H1 (cell line): ENCODE measurements around the gene CALCOCO2. TPM values are rescaled to one million over a fixed set of nuclear protein-coding genes. Genes with fewer than 3 reads are reported as not detected.

Source experiments
- CTCF ChIA-PET: fragments of 300-600 bp; sonication (Branson Sonifier 250); formaldehyde crosslinking; loops from one replicate; lab custom pipeline; 2021; ENCODE audit not compliant: partially characterized antibody; lab: Charles Lee
- POLR2A ChIA-PET: fragments of 300-600 bp; sonication (Branson Sonifier 250); formaldehyde crosslinking; loops from one replicate; lab custom pipeline; 2021; ENCODE audit warnings: inconsistent platforms; ENCODE audit not compliant: partially characterized antibody; lab: Charles Lee
- DNase-seq, 2 experiments: peaks; one replicate each; pipeline versions ENCODE4 v3.0.0 to v3.0.0-alpha.2; 2010 to 2022; ENCODE audit warnings: low spot score in 2 of 2, low read depth in 1 of 2, mixed read lengths in 1 of 2
- FAIRE-seq: peaks from 2 replicates; lab custom pipeline; 2011; peaks lifted over from hg19 to GRCh38; lab: Jason Lieb, UNC
- H2AFZ ChIP-seq: 2 replicates; pipeline ENCODE4 v1.8.1; 2012; ENCODE audit warnings: low read length, inconsistent platforms
- H2AK5ac ChIP-seq: 2 replicates; pipeline ENCODE4 v1.6.1; 2013; ENCODE audit warnings: low read depth, low read length
- H2BK120ac ChIP-seq: replicated peaks from 2 replicates; pipeline ENCODE3; 2013; ENCODE audit warnings: low read depth, low read length, inconsistent platforms
- H2BK12ac ChIP-seq: 2 replicates; pipeline ENCODE4 v1.6.1; 2013; ENCODE audit warnings: low read depth, low read length
- H2BK15ac ChIP-seq: 2 replicates; pipeline ENCODE4 v1.6.1; 2013; ENCODE audit warnings: low read length
- H2BK20ac ChIP-seq: 2 replicates; pipeline ENCODE4 v1.6.1; 2013; ENCODE audit warnings: low read length
- H2BK5ac ChIP-seq: 2 replicates; pipeline ENCODE4 v1.6.1; 2013; ENCODE audit warnings: low read depth, low read length
- H3K14ac ChIP-seq: 2 replicates; pipeline ENCODE4 v1.6.1; 2013; ENCODE audit warnings: inconsistent platforms; ENCODE audit not compliant: insufficient read length
- H3K18ac ChIP-seq: 2 replicates; pipeline ENCODE4 v1.6.1; 2013; ENCODE audit warnings: low read length; ENCODE audit errors: extremely low read depth
- H3K23ac ChIP-seq: 2 replicates; pipeline ENCODE4 v1.6.1; 2013; ENCODE audit warnings: inconsistent platforms; ENCODE audit not compliant: insufficient read length
- H3K23me2 ChIP-seq: 2 replicates; pipeline ENCODE4 v1.6.1; 2013; ENCODE audit warnings: low read depth, low read length
- H3K27ac ChIP-seq: 2 replicates; pipeline ENCODE4 v1.6.1; 2011; ENCODE audit warnings: low read depth, low read length, inconsistent platforms
- H3K27me3 ChIP-seq, 4 experiments: replicated peaks in 1 of 4; 1 replicate in 1 of 4; 2 replicates in 3 of 4; pipeline versions ENCODE4 v1.6.1 to v1.8.1; 2011 to 2013; ENCODE audit warnings: low read length in 3 of 4, mild to moderate bottlenecking in 3 of 4, inconsistent platforms in 2 of 4, mixed read lengths in 2 of 4, moderate library complexity in 1 of 4; ENCODE audit not compliant: control insufficient read depth in 3 of 4, insufficient read depth in 3 of 4; ENCODE audit errors: extremely low read depth in 1 of 4
- H3K36me3 ChIP-seq, 4 experiments: 2 replicates each; pipeline versions ENCODE4 v1.6.1 to v1.8.1; 2011 to 2013; ENCODE audit warnings: mild to moderate bottlenecking in 4 of 4, low read length in 3 of 4, moderate library complexity in 2 of 4, control low read depth in 1 of 4, inconsistent platforms in 1 of 4; ENCODE audit not compliant: insufficient read depth in 4 of 4, control insufficient read depth in 2 of 4
- H3K4ac ChIP-seq: replicated peaks from 2 replicates; pipeline ENCODE3; 2013; ENCODE audit warnings: low read length, low read depth, mixed read lengths, inconsistent platforms; ENCODE audit not compliant: insufficient read length
- H3K4me1 ChIP-seq, 4 experiments: replicated peaks in 1 of 4; 1 replicate in 1 of 4; 2 replicates in 3 of 4; pipeline versions ENCODE4 v1.6.1 to v1.8.1; 2011 to 2013; ENCODE audit warnings: low read length in 3 of 4, inconsistent platforms in 2 of 4, mixed read lengths in 1 of 4; ENCODE audit not compliant: insufficient read depth in 4 of 4, control insufficient read depth in 3 of 4
- H3K4me2 ChIP-seq, 2 experiments: 2 replicates each; pipeline versions ENCODE4 v1.6.1 to v1.8.1; 2011 to 2013; ENCODE audit warnings: low read depth in 2 of 2, low read length in 2 of 2, control low read depth in 1 of 2, inconsistent platforms in 1 of 2, mild to moderate bottlenecking in 1 of 2; ENCODE audit not compliant: insufficient read depth in 1 of 2
- H3K4me3 ChIP-seq, 4 experiments: fragments of 200-600, 300-600 bp in 1 of 4; sonication (generic), shearing (Covaris generic), sonication (Bioruptor Twin) in 1 of 4; 2 replicates each; pipeline versions ENCODE4 v1.5.1 to v1.8.1; 2011 to 2016; ENCODE audit warnings: low read length in 4 of 4, low read depth in 3 of 4, control low read depth in 2 of 4, inconsistent platforms in 2 of 4, mild to moderate bottlenecking in 2 of 4, mixed read lengths in 1 of 4, moderate library complexity in 1 of 4; ENCODE audit not compliant: insufficient read depth in 2 of 4; ENCODE audit errors: extremely low read depth in 1 of 4
- H3K56ac ChIP-seq: replicated peaks from 2 replicates; pipeline ENCODE3; 2013; ENCODE audit warnings: low read depth, mild to moderate bottlenecking, mixed read lengths, low read length, inconsistent platforms; ENCODE audit not compliant: insufficient read length
- H3K79me1 ChIP-seq: 2 replicates; pipeline ENCODE4 v1.6.1; 2013; ENCODE audit warnings: low read depth, low read length, control low read depth
- H3K79me2 ChIP-seq, 2 experiments: 2 replicates each; pipeline versions ENCODE4 v1.6.1 to v1.8.1; 2012 to 2013; ENCODE audit warnings: low read length in 2 of 2, mild to moderate bottlenecking in 2 of 2, inconsistent platforms in 1 of 2; ENCODE audit not compliant: insufficient read depth in 2 of 2, control insufficient read depth in 1 of 2
- H3K9ac ChIP-seq, 4 experiments: replicated peaks in 1 of 4; 1 replicate in 1 of 4; 2 replicates in 3 of 4; pipeline versions ENCODE4 v1.6.1 to v1.8.1; 2011 to 2013; ENCODE audit warnings: low read depth in 3 of 4, low read length in 3 of 4, control low read depth in 2 of 4, mild to moderate bottlenecking in 2 of 4, moderate library complexity in 2 of 4, inconsistent platforms in 1 of 4; ENCODE audit errors: extremely low read depth in 1 of 4
- H3K9me3 ChIP-seq, 2 experiments: 2 replicates each; pipeline versions ENCODE4 v1.6.1 to v1.8.1; 2012 to 2013; ENCODE audit warnings: mild to moderate bottlenecking in 2 of 2, moderate library complexity in 2 of 2, control low read depth in 1 of 2, inconsistent platforms in 1 of 2, low read depth in 1 of 2, low read length in 1 of 2, mixed read lengths in 1 of 2; ENCODE audit not compliant: insufficient read depth in 2 of 2
- H4K20me1 ChIP-seq, 2 experiments: replicated peaks in 1 of 2; 2 replicates each; pipeline versions ENCODE3 to v1.8.1; 2011 to 2013; ENCODE audit warnings: inconsistent platforms in 2 of 2, low read length in 2 of 2, mild to moderate bottlenecking in 1 of 2; ENCODE audit not compliant: insufficient read depth in 2 of 2, control insufficient read depth in 1 of 2
- H4K5ac ChIP-seq: 2 replicates; pipeline ENCODE4 v1.6.1; 2013; ENCODE audit warnings: low read length, low read depth, mixed read lengths, inconsistent platforms; ENCODE audit not compliant: insufficient read length
- H4K8ac ChIP-seq: 2 replicates; pipeline ENCODE4 v1.8.0; 2013; ENCODE audit warnings: mild to moderate bottlenecking, moderate library complexity, low read length, inconsistent platforms; ENCODE audit not compliant: insufficient read depth; ENCODE audit errors: extremely low read depth
- H4K91ac ChIP-seq: replicated peaks from 2 replicates; pipeline ENCODE3; 2013; ENCODE audit warnings: low read length, mixed read lengths, inconsistent platforms; ENCODE audit not compliant: insufficient read length
- BACH1 ChIP-seq: IDR thresholded peaks from 2 replicates; pipeline ENCODE4 v1.6.1; 2012; ENCODE audit warnings: low read length, improper control_type of control experiment
- BCL11A ChIP-seq, 2 experiments: IDR thresholded peaks; one replicate each; pipeline ENCODE4 v1.6.1; 2011; ENCODE audit warnings: low read depth in 2 of 2, low read length in 2 of 2, mild to moderate bottlenecking in 2 of 2
- CTBP2 ChIP-seq: IDR thresholded peaks from 2 replicates; pipeline ENCODE4 v1.7.0; 2011; ENCODE audit warnings: borderline replicate concordance, mild to moderate bottlenecking, moderate library complexity, mixed read lengths, low read length; ENCODE audit not compliant: insufficient read depth, insufficient read length
- RNF2 ChIP-seq: fragments of 200-900, 300-1000 bp; sonication (generic); IDR thresholded peaks from 2 replicates; pipeline ENCODE4 v1.7.1; 2016; ENCODE audit warnings: borderline replicate concordance, low read depth, mild to moderate bottlenecking, antibody characterized with exemption, low read length; ENCODE audit not compliant: poor library complexity, severe bottlenecking; ENCODE audit errors: missing control alignments
- RXRA ChIP-seq: IDR thresholded peaks from 2 replicates; pipeline ENCODE4 v1.6.1; 2011; ENCODE audit warnings: low read depth, mild to moderate bottlenecking, low read length, moderate library complexity; ENCODE audit not compliant: insufficient read depth
- SUZ12 ChIP-seq: fragments of 200-600 bp; sonication (generic); IDR thresholded peaks from 2 replicates; pipeline ENCODE4 v1.6.1; 2012; ENCODE audit warnings: mild to moderate bottlenecking, inconsistent platforms, low read length, moderate library complexity, mixed read lengths
- WGBS, 2 experiments: shearing (Covaris generic) in 1 of 2; methylation state at CpG; one replicate each; pipeline versions ENCODE4 v1.1.6 to v1.1.7; 2013 to 2015; ENCODE audit warnings: low lambda C conversion rate in 2 of 2, mixed read lengths in 2 of 2, inconsistent platforms in 1 of 2, low coverage in 1 of 2, missing lambda C conversion rate in 1 of 2; ENCODE audit not compliant: insufficient replicate concordance in 2 of 2, insufficient coverage in 1 of 2, insufficient read length in 1 of 2; ENCODE audit errors: extremely low coverage in 1 of 2, missing lambda C conversion rate in 1 of 2; 5-methylcytosine and 5-hydroxymethylcytosine counted together
- polyA plus RNA-seq, 7 experiments: library from polyadenylated mRNA; depleted of rRNA in 3 of 7; stranded (reverse) in 5 of 7; unstranded in 2 of 7; fragments of >200 nt in 5 of 7; fragments of 200-250 nt in 2 of 7; gene quantifications; 1 replicate in 5 of 7; 2 replicates in 1 of 7; 4 replicates in 1 of 7; pipeline versions ENCODE4 v1.2.1 to v1.2.3, GENCODE V29; 2011 to 2013; ENCODE audit warnings: missing spikeins in 2 of 7, mixed read lengths in 2 of 7
- total RNA-seq: library from RNA; stranded (reverse); fragmentation: NEBNext Ultra II Directional; extraction: Animal tissue kit (Norgen Biotek cat#: 25700); gene quantifications from 2 replicates; pipeline ENCODE4 v1.2.1, GENCODE V29; 2021
- TF ChIP-seq, protein P1 (sequence below): IDR thresholded peaks from 2 replicates; pipeline ENCODE4 v1.6.1; 2011; ENCODE audit warnings: low read length, improper control_type of control experiment
- TF ChIP-seq, protein P2 (sequence below): IDR thresholded peaks from 2 replicates; pipeline ENCODE4 v1.6.1; 2012; ENCODE audit warnings: inconsistent platforms

Gene CALCOCO2
- total and polyA plus RNA-seq, 2 of the 8 experiments (the other 6 are each of a cell fraction or from before 2014, with no cell fraction given), result 12.1 to 31.8 TPM

DNA sequence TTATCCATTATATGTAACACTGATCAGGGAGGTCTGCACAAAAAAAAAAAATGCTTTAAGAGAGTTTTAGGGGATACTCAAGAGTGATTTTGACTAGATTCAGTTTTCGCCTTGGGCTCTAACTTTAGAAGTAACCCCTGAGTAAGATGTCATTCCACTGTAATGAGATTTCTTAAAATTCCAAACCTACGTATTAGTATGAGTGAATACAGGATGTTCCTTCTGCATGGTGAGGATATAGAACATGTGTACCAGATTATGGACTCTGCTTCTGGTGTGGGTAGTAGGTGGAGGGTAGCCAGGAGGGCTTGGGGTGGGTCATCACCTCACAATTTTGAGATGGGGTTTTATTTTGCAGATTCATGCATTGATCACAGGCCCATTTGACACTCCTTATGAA is 81.6 kb downstream of the CALCOCO2 start:
- Histone ChIP-seq H3K79me2 (peaks cover 21 to 68% of the 10 kb centered on the region in 2 experiments), H4K5ac (no peak overlapping the region), H3K23ac (no peak overlapping the region), H3K27me3 (no peaks in the 10 kb centered on the region), H2BK120ac (no peak overlapping the region), H4K8ac (no peak overlapping the region), H4K20me1 (peaks cover 11 to 33% of the 10 kb centered on the region in 2 experiments), H4K91ac (no peak overlapping the region), H3K79me1 (peaks cover 21% of the 10 kb centered on the region), H3K4ac (no peak overlapping the region), H3K9ac (no peak overlapping the region), H3K4me2 (no peak overlapping the region), H2AK5ac (no peak overlapping the region), H2BK12ac (no peak overlapping the region), H2BK20ac (no peak overlapping the region), H3K23me2 (peaks cover 8% of the 10 kb centered on the region), H3K9me3 (no peaks in the 10 kb centered on the region), H3K36me3 (peaks cover 3 to 55% (median 37%) of the 10 kb centered on the region in 4 experiments), H3K4me3 (no peak overlapping the region), H3K18ac (no peak overlapping the region), H3K27ac (no peak overlapping the region), H2AFZ (no peak overlapping the region), H3K4me1 (peaks cover 5 to 17% (median 6%) of the 10 kb centered on the region in 4 experiments), H2BK15ac (no peak overlapping the region), H2BK5ac (no peak overlapping the region), H3K56ac (no peak overlapping the region), H3K14ac (no peak overlapping the region)
- no peak for DNase-seq
- ChIA-PET POLR2A (no interaction called here), CTCF (no interaction called here)
- no peak for FAIRE-seq
- WGBS, 2 experiments, result 98% methylated on average over 2 of the region's 2 CpGs; no CpG with 5 or more reads in 1 of the 2 experiments
- TF ChIP-seq CTBP2 (no peak), RNF2 (no peak), BCL11A (IDR thresholded peaks at IDR 0.05; ENCODE audit: low read depth in 2 of 2, low read length in 2 of 2) (no peak), SUZ12 (no peak), BACH1 (no peak), RXRA (no peak)
- TF ChIP-seq, protein P1, sequence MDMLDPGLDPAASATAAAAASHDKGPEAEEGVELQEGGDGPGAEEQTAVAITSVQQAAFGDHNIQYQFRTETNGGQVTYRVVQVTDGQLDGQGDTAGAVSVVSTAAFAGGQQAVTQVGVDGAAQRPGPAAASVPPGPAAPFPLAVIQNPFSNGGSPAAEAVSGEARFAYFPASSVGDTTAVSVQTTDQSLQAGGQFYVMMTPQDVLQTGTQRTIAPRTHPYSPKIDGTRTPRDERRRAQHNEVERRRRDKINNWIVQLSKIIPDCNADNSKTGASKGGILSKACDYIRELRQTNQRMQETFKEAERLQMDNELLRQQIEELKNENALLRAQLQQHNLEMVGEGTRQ, result no peak
- TF ChIP-seq, protein P2, sequence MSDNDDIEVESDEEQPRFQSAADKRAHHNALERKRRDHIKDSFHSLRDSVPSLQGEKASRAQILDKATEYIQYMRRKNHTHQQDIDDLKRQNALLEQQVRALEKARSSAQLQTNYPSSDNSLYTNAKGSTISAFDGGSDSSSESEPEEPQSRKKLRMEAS, result no peak
